ENCODE measurements around the gene STK32A. TPM values are rescaled to one million over a fixed set of nuclear protein-coding genes. Genes with fewer than 3 reads are reported as not detected.

STK32A gene
- total and polyA plus RNA-seq, 4 donors, result 0.03 to 0.17 (median 0.09) TPM

- no peak overlapping the region for H3K27ac ChIP-seq (ENCODE audit: low read depth in 1 of 2, low read length in 2 of 2)
- no peak overlapping the region for H3K9ac ChIP-seq (ENCODE audit: low read depth in 1 of 2, low read length in 2 of 2)
- no peaks in the 10 kb centered on the region for H3K9me3 ChIP-seq (ENCODE audit: control insufficient read depth in 4 of 4, low read length in 3 of 4)
- H3K4me3 ChIP-seq (ENCODE audit: low read depth in 1 of 3, low read length in 3 of 3), result no peak overlapping the region
- H3K4me1 ChIP-seq (ENCODE audit: control insufficient read depth in 4 of 4, insufficient read depth in 4 of 4, low read length in 3 of 4), result peaks cover 0 to 3% (median 0%) of the 10 kb centered on the region in 4 donors
- TF ChIP-seq JUND (IDR thresholded peaks at IDR 0.05) (no peak), RAD21 (IDR thresholded peaks at IDR 0.05) (peak in 1 of 2 donors; percentile 71), HNF4G (IDR thresholded peaks at IDR 0.05) (no peak), YY1 (IDR thresholded peaks at IDR 0.05) (no peak), ATF3 (IDR thresholded peaks at IDR 0.05) (no peak), HNF4A (conservative IDR thresholded peaks at IDR 0.05) (no peak)
- DNase-seq (ENCODE audit: low spot score), result no peak
- H3K27me3 ChIP-seq (ENCODE audit: control insufficient read depth in 4 of 4, insufficient read depth in 4 of 4, low read length in 3 of 4), result no peaks in the 10 kb centered on the region
- WGBS, result 92% methylated on average over 1 of the region's 1 CpG
- no peaks in the 10 kb centered on the region for H3K36me3 ChIP-seq (ENCODE audit: control insufficient read depth in 4 of 4, insufficient read depth in 3 of 4, low read depth in 1 of 4, low read length in 3 of 4)
Observed at GRCh38 chr5:147187099-147187540, 47.7 kb upstream of the STK32A start.

GRCh38 chr5:147188200-147189108 lies 46.4 kb upstream of the STK32A start:
- H3K36me3 ChIP-seq (ENCODE audit: control insufficient read depth in 4 of 4, insufficient read depth in 3 of 4, low read depth in 1 of 4, low read length in 3 of 4), result no peaks in the 10 kb centered on the region
- H3K27me3 ChIP-seq (ENCODE audit: control insufficient read depth in 4 of 4, insufficient read depth in 4 of 4, low read length in 3 of 4), result no peaks in the 10 kb centered on the region
- DNase-seq (ENCODE audit: low spot score), result peak; percentile 43
- H3K27ac ChIP-seq (ENCODE audit: low read depth in 1 of 2, low read length in 2 of 2), result no peak overlapping the region
- H3K9me3 ChIP-seq (ENCODE audit: control insufficient read depth in 4 of 4, low read length in 3 of 4), result no peaks in the 10 kb centered on the region
- H3K4me1 ChIP-seq (ENCODE audit: control insufficient read depth in 4 of 4, insufficient read depth in 4 of 4, low read length in 3 of 4), result peaks cover 0 to 3% (median 0%) of the 10 kb centered on the region in 4 donors
- peak overlapping the region; percentile 31 to 51 (median 40) for H3K4me3 ChIP-seq (ENCODE audit: low read depth in 1 of 3, low read length in 3 of 3)
- TF ChIP-seq SP1 (IDR thresholded peaks at IDR 0.05), result no peak
- TF ChIP-seq GABPA (IDR thresholded peaks at IDR 0.05 in 1 of 2, conservative IDR thresholded peaks at IDR 0.05 in 1 of 2), result no peak
- TF ChIP-seq YY1 (IDR thresholded peaks at IDR 0.05), result peak; percentile 21
- TF ChIP-seq, protein P1, sequence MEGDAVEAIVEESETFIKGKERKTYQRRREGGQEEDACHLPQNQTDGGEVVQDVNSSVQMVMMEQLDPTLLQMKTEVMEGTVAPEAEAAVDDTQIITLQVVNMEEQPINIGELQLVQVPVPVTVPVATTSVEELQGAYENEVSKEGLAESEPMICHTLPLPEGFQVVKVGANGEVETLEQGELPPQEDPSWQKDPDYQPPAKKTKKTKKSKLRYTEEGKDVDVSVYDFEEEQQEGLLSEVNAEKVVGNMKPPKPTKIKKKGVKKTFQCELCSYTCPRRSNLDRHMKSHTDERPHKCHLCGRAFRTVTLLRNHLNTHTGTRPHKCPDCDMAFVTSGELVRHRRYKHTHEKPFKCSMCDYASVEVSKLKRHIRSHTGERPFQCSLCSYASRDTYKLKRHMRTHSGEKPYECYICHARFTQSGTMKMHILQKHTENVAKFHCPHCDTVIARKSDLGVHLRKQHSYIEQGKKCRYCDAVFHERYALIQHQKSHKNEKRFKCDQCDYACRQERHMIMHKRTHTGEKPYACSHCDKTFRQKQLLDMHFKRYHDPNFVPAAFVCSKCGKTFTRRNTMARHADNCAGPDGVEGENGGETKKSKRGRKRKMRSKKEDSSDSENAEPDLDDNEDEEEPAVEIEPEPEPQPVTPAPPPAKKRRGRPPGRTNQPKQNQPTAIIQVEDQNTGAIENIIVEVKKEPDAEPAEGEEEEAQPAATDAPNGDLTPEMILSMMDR (IDR thresholded peaks at IDR 0.05; ENCODE audit: low read depth, low read length, missing input control), result peak; percentile 96
- TF ChIP-seq EGR1 (IDR thresholded peaks at IDR 0.05; ENCODE audit: low read depth in 2 of 2), result no peak
- TF ChIP-seq TAF1 (conservative IDR thresholded peaks at IDR 0.05), result no peak
- peak; percentile 94 to 95 for TF ChIP-seq RAD21 (IDR thresholded peaks at IDR 0.05)
- TF ChIP-seq, protein P2, sequence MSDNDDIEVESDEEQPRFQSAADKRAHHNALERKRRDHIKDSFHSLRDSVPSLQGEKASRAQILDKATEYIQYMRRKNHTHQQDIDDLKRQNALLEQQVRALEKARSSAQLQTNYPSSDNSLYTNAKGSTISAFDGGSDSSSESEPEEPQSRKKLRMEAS (IDR thresholded peaks at IDR 0.05), result no peak
- 47% methylated on average over 20 of the region's 20 CpGs for WGBS
- peak overlapping the region in 1 of 2 donors; percentile 26 for H3K9ac ChIP-seq (ENCODE audit: low read depth in 1 of 2, low read length in 2 of 2)

GRCh38 chr5:147189109-147189424 lies 45.8 kb upstream of the STK32A start:
- Histone ChIP-seq H3K4me1 (ENCODE audit: control insufficient read depth in 4 of 4, insufficient read depth in 4 of 4, low read length in 3 of 4) (peaks cover 0 to 3% (median 0%) of the 10 kb centered on the region in 4 donors), H3K9ac (ENCODE audit: low read depth in 1 of 2, low read length in 2 of 2) (no peak overlapping the region), H3K27me3 (ENCODE audit: control insufficient read depth in 4 of 4, insufficient read depth in 4 of 4, low read length in 3 of 4) (peaks cover 0 to 4% (median 0%) of the 10 kb centered on the region in 4 donors), H3K4me3 (ENCODE audit: low read depth in 1 of 3, low read length in 3 of 3) (no peak overlapping the region), H3K36me3 (ENCODE audit: control insufficient read depth in 4 of 4, insufficient read depth in 3 of 4, low read depth in 1 of 4, low read length in 3 of 4) (no peaks in the 10 kb centered on the region), H3K9me3 (ENCODE audit: control insufficient read depth in 4 of 4, low read length in 3 of 4) (no peaks in the 10 kb centered on the region), H3K27ac (ENCODE audit: low read depth in 1 of 2, low read length in 2 of 2) (no peak overlapping the region)
- 7% methylated on average over 2 of the region's 2 CpGs for WGBS
- DNase-seq (ENCODE audit: low spot score), result no peak
- TF ChIP-seq, protein P1 (IDR thresholded peaks at IDR 0.05; ENCODE audit: low read depth, low read length, missing input control), result no peak
- TF ChIP-seq FOXA2 (IDR thresholded peaks at IDR 0.05), result no peak
- no peak for TF ChIP-seq TAF1 (conservative IDR thresholded peaks at IDR 0.05)
- no peak for TF ChIP-seq RAD21 (IDR thresholded peaks at IDR 0.05)
- no peak for TF ChIP-seq SP1 (IDR thresholded peaks at IDR 0.05)
- TF ChIP-seq ZBTB33 (IDR thresholded peaks at IDR 0.05), result no peak
- TF ChIP-seq NR2F2 (IDR thresholded peaks at IDR 0.05), result no peak
- TF ChIP-seq, protein P3, sequence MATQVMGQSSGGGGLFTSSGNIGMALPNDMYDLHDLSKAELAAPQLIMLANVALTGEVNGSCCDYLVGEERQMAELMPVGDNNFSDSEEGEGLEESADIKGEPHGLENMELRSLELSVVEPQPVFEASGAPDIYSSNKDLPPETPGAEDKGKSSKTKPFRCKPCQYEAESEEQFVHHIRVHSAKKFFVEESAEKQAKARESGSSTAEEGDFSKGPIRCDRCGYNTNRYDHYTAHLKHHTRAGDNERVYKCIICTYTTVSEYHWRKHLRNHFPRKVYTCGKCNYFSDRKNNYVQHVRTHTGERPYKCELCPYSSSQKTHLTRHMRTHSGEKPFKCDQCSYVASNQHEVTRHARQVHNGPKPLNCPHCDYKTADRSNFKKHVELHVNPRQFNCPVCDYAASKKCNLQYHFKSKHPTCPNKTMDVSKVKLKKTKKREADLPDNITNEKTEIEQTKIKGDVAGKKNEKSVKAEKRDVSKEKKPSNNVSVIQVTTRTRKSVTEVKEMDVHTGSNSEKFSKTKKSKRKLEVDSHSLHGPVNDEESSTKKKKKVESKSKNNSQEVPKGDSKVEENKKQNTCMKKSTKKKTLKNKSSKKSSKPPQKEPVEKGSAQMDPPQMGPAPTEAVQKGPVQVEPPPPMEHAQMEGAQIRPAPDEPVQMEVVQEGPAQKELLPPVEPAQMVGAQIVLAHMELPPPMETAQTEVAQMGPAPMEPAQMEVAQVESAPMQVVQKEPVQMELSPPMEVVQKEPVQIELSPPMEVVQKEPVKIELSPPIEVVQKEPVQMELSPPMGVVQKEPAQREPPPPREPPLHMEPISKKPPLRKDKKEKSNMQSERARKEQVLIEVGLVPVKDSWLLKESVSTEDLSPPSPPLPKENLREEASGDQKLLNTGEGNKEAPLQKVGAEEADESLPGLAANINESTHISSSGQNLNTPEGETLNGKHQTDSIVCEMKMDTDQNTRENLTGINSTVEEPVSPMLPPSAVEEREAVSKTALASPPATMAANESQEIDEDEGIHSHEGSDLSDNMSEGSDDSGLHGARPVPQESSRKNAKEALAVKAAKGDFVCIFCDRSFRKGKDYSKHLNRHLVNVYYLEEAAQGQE (IDR thresholded peaks at IDR 0.05), result no peak

All from liver (tissue), 9 donors.